Measurements from ENCODE around the gene RPS26. TPM values are rescaled to one million over a fixed set of nuclear protein-coding genes. Genes with fewer than 3 reads are reported as not detected.

The RPS26 gene
- total and polyA plus RNA-seq, 2 of the 13 experiments (the other 11 are each of a cell fraction or from before 2014, with no cell fraction given): 150 to 421 TPM

GRCh38 chr12:56080556-56081138 lies 38.9 kb downstream of the RPS26 start (continued):
- TF ChIP-seq ZZZ3 (CRISPR knock-in tag; IDR thresholded peaks at IDR 0.05; ENCODE audit: borderline replicate concordance): no peak
- TF ChIP-seq PRDM15 (CRISPR knock-in tag; IDR thresholded peaks at IDR 0.05): no peak
- TF ChIP-seq ZNF549 (CRISPR knock-in tag; IDR thresholded peaks at IDR 0.05): no peak
- no peak for TF ChIP-seq ZBTB4 (CRISPR knock-in tag; IDR thresholded peaks at IDR 0.05; ENCODE audit: borderline replicate concordance)
- TF ChIP-seq CAMTA2 (CRISPR knock-in tag; IDR thresholded peaks at IDR 0.05; ENCODE audit: borderline replicate concordance): 0 out of 2 replicates have a peak, but pooled peaks have one; percentile 22
- TF ChIP-seq ZNF142 (CRISPR knock-in tag; IDR thresholded peaks at IDR 0.05): no peak
- TF ChIP-seq ZNF670 (CRISPR knock-in tag; IDR thresholded peaks at IDR 0.05; ENCODE audit: borderline replicate concordance): no peak
- TF ChIP-seq YEATS4 (CRISPR knock-in tag; IDR thresholded peaks at IDR 0.05; ENCODE audit: borderline replicate concordance): no peak; the same call in 1 of the 2 replicates
- TF ChIP-seq RFX5 (IDR thresholded peaks at IDR 0.05; ENCODE audit: low read depth, low read length): no peak
- no peak for TF ChIP-seq HNF1A (IDR thresholded peaks at IDR 0.05; ENCODE audit: low read depth)
- peak; percentile 25; the same call in 1 of the 2 replicates for TF ChIP-seq HNF1A (CRISPR knock-in tag; IDR thresholded peaks at IDR 0.05; ENCODE audit: borderline replicate concordance)
